ENCODE measurements around the gene ADGRG3.
A peak's percentile ranks its signal among the peaks of the same experiment; 100 is the strongest.
"Not testable (repeated sequence)": the region's sequence is repeated elsewhere in the genome, so short reads cannot be mapped to it uniquely, and the experiment has no call there.

ADGRG3 gene

DNA sequence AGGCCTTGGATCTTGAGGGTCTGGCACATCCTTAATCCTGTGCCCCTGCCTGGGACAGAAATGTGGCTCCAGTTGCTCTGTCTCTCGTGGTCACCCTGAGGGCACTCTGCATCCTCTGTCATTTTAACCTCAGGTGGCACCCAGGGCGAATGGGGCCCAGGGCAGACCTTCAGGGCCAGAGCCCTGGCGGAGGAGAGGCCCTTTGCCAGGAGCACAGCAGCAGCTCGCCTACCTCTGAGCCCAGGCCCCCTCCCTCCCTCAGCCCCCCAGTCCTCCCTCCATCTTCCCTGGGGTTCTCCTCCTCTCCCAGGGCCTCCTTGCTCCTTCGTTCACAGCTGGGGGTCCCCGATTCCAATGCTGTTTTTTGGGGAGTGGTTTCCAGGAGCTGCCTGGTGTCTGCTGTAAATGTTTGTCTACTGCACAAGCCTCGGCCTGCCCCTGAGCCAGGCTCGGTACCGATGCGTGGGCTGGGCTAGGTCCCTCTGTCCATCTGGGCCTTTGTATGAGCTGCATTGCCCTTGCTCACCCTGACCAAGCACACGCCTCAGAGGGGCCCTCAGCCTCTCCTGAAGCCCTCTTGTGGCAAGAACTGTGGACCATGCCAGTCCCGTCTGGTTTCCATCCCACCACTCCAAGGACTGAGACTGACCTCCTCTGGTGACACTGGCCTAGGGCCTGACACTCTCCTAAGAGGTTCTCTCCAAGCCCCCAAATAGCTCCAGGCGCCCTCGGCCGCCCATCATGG is 4.0 kb upstream of the ADGRG3 start:
- DNase-seq, result no peak

- no peak for DNase-seq
Measured at GRCh38 chr16:57664662-57665025, 3.5 kb upstream of the ADGRG3 start.

DNA sequence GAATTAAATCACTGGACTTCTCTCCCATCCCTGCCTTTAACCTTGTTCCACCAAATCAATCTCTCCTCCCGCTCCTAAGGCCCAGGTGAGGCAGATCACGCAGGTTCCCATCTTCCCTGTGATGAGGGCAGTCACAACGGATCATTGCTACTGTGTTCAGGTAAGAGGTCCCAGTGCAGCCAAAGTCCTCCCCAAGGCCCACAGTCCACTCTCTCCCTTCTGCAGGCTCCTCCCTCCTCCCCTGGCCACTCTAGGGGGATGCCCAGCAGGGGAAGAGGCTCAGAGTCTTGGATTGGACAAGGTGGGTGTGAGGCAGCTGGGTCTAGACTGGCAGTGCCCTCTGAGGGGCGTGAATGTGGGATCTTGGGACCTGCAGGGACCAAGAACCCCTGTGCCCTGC is 2.6 kb upstream of the ADGRG3 start:
- no peak for DNase-seq

DNA sequence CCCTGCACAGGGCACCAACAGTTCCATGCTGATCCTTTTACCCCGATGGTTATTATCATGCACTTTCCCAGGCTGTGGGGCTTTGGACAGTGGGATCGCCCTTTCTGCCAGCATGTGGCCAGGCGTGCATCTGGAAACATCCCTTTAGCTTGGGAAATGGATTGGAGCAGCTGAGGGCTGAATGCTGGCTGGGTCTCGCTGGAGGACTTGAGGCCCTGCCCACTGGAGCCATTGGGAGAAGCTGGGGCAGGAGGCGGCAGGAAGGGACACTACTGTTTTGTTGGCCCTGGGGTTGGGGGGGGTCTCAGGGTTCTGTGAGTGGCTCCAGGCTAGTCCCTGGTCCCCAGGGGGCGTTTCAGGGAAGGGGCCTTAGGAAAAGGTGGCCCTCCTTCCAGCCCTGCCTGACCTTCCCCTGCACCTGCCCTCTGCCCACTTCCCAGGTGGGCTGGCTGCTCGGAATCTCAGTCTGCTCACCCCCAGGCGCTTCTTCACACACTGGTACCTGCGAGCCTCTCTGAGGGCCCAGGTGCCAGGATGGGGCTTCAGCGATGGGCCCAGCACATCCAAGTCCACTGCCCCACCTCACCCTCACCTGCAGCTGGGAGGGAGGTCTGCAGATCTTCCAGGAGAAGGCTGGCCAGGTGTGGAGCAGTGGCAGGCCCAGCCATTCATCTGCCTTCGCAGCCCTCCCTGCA is 1.6 kb upstream of the ADGRG3 start:
- no peak for DNase-seq

- DNase-seq, result no peak
Measured at GRCh38 chr16:57667048-57667525, 1.0 kb upstream of the ADGRG3 start.

DNA sequence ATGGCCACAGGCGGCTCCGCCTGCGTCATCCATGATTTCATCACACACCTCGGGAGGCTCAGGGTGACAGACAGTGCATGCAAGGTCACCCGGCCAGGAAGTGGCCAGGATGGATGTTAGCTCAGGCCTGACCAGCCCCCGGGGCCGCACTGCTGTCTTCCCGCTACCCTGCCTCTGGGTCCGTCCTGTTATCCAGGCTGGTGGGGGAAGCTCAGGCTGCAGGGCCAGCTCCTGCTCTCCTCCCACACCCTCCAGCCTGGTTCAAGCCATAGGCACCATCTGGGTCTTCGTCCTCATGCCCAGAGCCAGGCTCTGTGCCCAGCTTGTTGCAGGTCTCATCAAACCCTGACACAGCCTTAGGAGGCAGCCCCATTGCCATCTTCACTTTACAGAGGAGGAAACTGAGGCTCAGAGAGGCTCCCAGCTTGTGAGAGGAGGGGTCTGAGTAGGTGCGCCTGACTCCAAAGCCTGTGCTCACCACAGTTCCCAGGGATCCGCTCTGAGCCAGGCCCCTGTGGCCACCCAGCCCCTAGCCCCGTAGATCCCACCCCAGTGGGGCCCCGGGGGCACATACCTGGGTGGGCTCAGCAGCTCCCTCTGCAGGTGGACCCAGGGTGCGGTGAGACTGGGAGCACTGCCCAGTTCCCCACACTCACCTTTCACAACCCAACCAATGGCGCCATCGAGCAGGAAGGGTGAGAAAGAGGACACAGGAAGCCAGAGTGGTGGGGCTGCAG is 412 bp upstream of the ADGRG3 start:
- DNase-seq, result peak; percentile 93 to 96

GRCh38 chr16:57668630-57669475 is 747 bp downstream of the ADGRG3 start:
- no peak for DNase-seq

DNA sequence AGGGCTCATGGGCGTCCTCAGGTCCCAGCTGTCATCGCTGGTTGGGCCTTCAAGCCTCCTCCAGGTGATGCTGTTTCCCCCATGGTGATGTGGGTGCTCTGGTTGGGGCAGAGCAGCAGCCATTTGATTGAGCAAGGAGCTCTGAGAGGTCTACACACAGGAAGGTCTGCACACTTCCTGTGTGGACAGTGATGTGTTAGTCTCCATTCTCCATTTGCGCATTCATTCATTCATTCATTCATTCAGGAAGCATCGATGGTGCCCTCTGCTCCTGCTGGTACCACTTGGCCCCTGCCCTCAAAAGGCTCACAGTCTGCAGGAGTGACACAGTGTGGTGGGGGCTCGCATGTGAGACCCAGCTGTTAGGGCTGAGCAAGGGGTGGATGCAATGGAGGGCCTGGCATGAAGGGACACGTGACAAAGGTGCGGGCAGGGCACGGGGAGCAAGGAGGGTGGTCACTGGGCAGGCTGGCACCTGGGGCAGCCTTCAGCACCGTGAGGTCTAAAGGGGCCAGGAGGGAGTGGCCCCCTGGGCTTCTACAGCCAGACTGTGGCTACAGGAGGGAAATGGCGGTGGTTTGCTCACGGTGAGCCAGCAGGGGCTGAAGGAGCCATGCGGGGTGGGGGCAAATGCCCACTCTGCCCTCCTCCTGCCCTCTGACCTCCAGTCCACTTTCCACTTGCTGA is 1.5 kb downstream of the ADGRG3 start:
- no peak for DNase-seq

DNA sequence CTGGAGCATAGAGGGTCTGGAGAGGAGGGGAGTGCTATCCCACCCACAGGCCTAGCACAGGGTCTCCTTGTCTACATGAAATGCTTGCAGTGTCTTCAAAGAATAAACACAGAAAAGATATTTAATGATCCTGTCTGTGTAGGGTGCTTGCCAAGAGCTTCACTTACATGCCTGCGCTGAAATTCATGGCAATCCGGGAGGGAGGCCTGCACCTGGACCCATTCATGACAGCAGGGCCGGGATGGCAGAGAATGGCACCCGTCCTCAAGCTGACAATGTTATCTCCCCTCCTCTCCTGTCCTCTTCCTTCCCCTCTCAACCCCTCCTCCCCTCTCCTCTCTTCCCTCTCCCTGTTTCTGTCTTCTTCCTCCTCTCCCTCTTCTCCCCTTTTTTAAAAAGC is 2.1 kb downstream of the ADGRG3 start:
- DNase-seq, result no peak

DNA sequence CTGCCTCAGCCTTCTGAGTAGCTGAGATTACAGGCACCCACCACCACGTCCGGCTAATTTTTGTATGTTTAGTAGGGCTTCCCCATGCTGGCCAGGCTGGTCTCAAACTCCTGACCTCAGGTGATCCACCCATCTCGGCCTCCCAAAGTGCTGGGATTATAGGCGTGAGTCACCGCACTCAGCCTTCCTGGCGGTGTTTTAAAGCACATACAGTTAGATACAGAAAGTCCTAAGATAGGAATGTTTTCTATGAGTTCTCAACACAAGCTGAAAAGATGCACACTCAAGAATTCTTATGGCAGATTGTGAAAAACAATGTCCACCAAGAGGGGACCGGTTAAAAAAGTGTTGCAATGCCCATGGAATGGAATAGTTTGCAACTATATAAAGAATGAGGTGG is 3.3 kb downstream of the ADGRG3 start:
- DNase-seq, result not testable (repeated sequence)

DNA sequence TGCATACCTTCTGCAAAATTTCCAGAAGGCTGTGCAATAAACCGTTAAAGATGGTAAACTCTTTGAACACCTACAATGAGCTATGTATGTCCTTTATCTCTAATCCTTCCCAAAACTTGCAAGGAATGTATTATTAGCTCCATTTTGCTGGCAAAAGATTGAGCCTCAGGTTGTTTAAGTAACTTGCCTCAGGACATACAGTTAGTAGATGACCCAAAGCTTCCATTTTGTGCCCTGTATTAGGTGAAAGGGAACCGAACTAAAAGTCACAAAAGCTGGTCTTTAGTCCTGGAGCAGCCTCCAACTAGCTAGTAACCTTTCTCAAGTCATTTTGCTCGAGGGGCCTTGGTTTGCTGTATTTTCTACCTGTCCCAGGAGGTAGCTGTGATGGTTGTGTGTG is 4.3 kb downstream of the ADGRG3 start:
- DNase-seq, result no peak

DNA sequence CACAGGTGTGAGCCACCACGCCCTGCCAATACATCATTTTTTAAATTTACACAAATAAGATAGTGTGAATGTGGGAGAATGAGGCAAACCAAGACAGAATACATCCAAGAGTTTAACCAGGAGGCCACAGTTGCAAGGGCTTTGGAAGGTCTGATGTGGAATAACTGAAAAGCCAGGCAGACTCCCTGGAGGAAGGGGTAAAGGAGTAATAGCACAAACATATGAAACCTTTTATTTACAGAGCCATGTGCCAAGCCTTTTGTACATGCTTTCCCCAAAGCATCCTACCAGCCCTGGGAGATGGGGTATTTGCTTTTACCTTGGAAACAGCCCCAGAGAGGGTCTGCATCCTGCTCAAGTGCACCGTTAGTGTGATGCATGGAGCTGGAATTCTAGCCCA is 4.7 kb downstream of the ADGRG3 start:
- DNase-seq, result no peak

DNA sequence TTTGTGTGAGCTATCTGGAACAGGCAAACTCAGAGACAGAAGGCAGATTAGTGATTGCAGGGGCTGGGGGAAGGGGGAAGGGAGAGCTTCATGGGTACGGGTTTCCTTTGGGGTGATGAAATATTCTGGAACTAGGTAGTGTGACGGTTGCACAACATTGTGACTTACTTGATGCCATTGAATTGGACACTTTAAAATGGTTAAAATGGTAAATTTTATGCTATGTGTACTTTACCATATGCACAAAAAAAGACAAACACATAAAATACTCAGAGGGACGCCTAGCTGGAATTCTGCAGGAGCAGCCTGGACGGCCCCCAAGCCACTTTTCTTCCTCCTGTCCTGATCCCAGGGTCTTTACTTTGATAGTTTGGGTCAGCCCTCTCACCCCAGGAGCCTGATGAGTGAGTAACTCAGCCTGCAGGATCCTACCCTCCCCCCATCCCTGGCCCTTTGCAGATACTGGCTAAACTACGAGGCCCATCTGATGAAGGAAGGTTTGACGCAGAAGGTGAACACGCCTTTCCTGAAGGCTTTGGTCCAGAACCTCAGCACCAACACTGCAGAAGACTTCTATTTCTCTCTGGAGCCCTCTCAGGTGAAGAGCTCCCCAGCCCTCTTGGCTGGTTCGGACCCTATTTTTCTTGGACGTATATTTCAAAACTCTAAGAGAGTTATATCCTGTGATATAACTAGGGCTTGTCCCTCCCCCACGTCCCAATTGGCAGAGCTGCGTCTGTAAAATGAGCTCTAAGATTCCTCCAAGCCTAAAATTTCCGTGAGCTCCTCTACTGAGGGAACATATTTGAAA is 7.8 kb downstream of the ADGRG3 start:
- no peak for DNase-seq

GRCh38 chr16:57676553-57677085 is 8.5 kb downstream of the ADGRG3 start:
- no peak for DNase-seq

DNA sequence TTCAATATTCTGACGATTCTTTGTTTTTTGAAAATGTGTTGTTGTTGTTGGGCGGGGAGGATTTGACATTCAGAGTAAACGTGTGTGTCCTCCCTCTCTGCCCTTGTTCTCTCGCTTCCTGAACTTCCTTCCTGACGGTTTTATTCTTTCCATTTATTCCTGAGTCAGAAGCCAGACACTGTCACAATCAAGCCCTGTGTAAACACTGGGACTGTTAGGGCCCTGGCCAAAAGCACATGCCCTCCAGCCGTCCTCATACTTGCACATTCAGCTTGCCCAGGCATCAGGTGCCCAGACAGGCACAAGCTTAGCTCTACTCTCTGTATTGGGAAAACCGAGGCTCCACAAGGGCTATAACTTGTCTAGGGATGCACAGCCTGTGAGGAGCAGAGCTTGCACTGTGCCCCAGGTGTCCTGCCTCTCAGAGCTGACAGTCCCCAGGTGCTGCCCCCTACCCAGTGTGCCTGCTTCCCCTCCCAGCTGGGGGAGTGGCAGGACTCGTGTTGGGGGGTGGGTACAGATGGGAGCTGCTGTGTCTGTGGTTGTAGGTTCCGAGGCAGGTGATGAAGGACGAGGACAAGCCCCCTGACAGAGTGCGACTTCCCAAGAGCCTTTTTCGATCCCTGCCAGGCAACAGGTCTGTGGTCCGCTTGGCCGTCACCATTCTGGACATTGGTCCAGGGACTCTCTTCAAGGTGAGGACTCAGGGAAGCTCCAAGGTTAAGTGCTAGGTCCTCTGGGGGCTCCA is 9.7 kb downstream of the ADGRG3 start:
- DNase-seq, result no peak

- DNase-seq, result no peak
Measured at GRCh38 chr16:57679016-57679415, 10.9 kb downstream of the ADGRG3 start.

DNA sequence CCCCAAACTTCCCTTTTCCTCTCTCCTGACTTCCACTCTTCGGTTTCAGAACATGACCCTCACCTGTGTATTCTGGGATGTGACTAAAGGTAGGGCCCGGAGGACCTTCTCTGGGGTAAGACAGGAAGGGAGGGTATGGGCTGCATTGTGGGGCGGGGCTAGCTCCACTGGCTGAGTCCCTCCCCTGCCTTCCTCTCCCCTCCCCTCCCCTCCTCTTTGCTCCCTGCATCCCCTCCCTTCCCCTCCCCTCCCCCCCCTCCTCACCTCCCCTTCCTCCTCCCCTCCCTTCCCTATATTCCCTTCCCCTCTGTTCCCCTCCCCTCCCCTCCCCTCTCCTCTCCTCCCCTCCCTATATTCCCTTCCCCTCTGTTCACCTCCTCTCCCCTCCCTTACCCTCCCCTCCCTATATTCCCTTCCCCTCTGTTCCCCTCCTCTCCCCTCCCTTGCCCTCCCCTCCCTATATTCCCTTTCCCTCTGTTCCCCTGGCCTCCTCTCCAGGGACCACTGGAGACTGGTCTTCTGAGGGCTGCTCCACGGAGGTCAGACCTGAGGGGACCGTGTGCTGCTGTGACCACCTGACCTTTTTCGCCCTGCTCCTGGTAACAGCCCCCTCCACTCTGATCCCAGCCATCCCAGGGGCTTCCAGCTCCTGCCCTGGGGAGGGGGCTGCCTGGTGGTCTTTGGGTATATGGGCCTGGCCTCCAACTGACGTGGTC is 11.8 kb downstream of the ADGRG3 start:
- DNase-seq, result no peak

- DNase-seq, result no peak
Measured at GRCh38 chr16:57680842-57681375, 12.8 kb downstream of the ADGRG3 start.
